HFFc6 (cell line): ENCODE results near the gene SLC7A8. TPM values are rescaled to one million over a fixed set of nuclear protein-coding genes. Genes with fewer than 3 reads are reported as not detected.

ENCODE experiments used
- DNase-seq: peaks from one replicate; pipeline ENCODE4 v3.0.0-alpha.2; 2018
- H3K27ac Mint-ChIP-seq: 2 replicates; pipeline ENCODE4 v1.8.0; 2020; ENCODE audit warnings: mild to moderate bottlenecking, mixed read lengths
- H3K27me3 Mint-ChIP-seq: 2 replicates; pipeline ENCODE4 v1.8.0; 2021; ENCODE audit warnings: mild to moderate bottlenecking, moderate library complexity, mixed read lengths; ENCODE audit not compliant: insufficient read depth
- H3K36me3 Mint-ChIP-seq: 2 replicates; pipeline ENCODE4 v1.8.0; 2021; ENCODE audit warnings: low read depth, mixed read lengths
- H3K4me1 Mint-ChIP-seq: 2 replicates; pipeline ENCODE4 v1.8.0; 2020; ENCODE audit warnings: low read depth, mixed read lengths
- H3K4me3 Mint-ChIP-seq: 2 replicates; pipeline ENCODE4 v1.8.0; 2020; ENCODE audit warnings: mild to moderate bottlenecking, moderate library complexity, mixed read lengths
- H3K9me3 Mint-ChIP-seq: 2 replicates; pipeline ENCODE4 v1.8.0; 2020; ENCODE audit warnings: mild to moderate bottlenecking, mixed read lengths
- total RNA-seq, 6 experiments: library from RNA; stranded (reverse); fragmentation: NEBNext Ultra II Directional; extraction: Animal tissue kit (Norgen Biotek cat#: 25700); gene quantifications; 2 replicates in 1 of 6; 3 replicates in 5 of 6; pipeline ENCODE4 v1.2.3, GENCODE V29; 2021
- TF ChIP-seq, protein P1 (sequence below): fragments of 200-600 bp; sonication (generic); IDR thresholded peaks from 2 replicates; pipeline ENCODE4 v1.5.0; 2021; ENCODE audit warnings: antibody characterized with exemption, mild to moderate bottlenecking

The SLC7A8 gene
- total RNA-seq, 6 experiments from 2014 or later = 13.0 to 24.2 (median 23.3) TPM

DNA sequence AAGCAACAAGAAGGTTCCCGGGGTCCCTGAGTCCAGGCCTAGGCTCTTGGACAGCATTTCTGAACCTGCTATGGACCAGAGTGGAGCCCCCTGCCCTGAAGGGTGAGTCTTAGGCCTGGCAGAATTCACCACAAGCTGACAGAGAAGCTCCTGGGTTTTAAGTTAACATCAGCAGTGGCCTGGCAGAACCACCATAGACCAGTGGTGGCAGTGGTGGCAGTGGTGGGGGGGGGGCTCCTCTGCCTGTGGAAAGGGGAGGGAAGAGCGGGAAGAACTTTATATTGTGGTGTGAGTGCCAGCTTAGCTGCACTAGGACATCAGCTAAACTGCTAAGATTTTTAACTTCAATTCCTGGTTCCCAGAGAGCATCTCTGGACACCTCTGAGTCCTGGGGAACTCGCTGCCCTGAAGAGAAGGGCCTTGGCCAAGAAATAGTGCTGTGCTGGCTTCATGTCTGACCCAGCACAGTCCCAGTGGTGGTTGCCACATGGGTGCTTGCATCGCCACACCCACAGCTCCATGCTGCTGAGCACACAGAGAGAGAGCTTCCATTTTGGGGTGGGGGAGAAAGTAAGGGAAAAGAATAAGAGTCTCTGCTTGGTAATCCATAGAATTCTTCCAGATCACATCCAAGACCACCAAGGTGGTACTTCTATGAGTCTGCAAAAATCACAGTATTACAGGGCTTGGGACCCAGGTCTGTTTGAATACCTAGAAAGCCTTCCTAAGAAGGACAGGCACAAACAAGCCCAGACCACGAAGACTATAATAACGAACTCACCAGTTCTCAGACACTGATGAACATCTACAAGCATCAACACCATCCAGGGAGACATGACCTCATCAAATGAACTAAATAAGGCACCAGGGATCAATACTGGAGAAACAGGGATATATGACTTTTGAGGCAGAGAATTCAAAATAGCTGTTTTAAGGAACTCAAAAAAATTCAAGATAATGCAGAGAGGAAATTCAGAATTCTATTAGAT is 33.9 kb upstream of the SLC7A8 start:
- DNase-seq = no peak
- Mint-ChIP-seq H3K4me3 (no peak overlapping the region), H3K27me3 (peaks cover 22% of the 10 kb centered on the region), H3K27ac (no peak overlapping the region), H3K36me3 (no peaks in the 10 kb centered on the region), H3K9me3 (peaks cover 14% of the 10 kb centered on the region), H3K4me1 (no peaks in the 10 kb centered on the region)
- TF ChIP-seq, protein P1, sequence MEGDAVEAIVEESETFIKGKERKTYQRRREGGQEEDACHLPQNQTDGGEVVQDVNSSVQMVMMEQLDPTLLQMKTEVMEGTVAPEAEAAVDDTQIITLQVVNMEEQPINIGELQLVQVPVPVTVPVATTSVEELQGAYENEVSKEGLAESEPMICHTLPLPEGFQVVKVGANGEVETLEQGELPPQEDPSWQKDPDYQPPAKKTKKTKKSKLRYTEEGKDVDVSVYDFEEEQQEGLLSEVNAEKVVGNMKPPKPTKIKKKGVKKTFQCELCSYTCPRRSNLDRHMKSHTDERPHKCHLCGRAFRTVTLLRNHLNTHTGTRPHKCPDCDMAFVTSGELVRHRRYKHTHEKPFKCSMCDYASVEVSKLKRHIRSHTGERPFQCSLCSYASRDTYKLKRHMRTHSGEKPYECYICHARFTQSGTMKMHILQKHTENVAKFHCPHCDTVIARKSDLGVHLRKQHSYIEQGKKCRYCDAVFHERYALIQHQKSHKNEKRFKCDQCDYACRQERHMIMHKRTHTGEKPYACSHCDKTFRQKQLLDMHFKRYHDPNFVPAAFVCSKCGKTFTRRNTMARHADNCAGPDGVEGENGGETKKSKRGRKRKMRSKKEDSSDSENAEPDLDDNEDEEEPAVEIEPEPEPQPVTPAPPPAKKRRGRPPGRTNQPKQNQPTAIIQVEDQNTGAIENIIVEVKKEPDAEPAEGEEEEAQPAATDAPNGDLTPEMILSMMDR = no peak

DNA sequence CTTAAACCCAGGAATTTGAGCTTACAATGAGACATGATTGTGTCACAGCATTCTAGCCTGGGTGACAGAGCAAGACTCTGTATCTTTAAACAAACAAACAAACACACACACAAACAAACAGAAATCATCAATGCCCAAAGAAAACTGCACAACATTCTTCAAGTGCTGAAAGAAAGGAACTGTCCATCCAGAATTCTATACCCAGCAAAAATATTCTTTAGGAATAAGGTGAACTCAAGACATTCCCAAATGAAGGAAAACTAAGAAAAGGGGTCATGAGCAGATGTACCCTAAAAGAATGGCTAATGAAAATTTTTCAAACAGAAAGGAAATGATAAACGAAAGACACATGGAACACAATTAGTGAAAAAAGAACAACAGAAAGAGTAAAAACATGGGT is 32.0 kb upstream of the SLC7A8 start:
- Mint-ChIP-seq H3K9me3 (peaks cover 14% of the 10 kb centered on the region), H3K27me3 (peaks cover 13% of the 10 kb centered on the region), H3K27ac (no peak overlapping the region), H3K4me3 (no peak overlapping the region), H3K36me3 (no peaks in the 10 kb centered on the region), H3K4me1 (no peaks in the 10 kb centered on the region; the same call in 1 of the 2 replicates)
- DNase-seq = no peak
- TF ChIP-seq, protein P1 = no peak

DNA sequence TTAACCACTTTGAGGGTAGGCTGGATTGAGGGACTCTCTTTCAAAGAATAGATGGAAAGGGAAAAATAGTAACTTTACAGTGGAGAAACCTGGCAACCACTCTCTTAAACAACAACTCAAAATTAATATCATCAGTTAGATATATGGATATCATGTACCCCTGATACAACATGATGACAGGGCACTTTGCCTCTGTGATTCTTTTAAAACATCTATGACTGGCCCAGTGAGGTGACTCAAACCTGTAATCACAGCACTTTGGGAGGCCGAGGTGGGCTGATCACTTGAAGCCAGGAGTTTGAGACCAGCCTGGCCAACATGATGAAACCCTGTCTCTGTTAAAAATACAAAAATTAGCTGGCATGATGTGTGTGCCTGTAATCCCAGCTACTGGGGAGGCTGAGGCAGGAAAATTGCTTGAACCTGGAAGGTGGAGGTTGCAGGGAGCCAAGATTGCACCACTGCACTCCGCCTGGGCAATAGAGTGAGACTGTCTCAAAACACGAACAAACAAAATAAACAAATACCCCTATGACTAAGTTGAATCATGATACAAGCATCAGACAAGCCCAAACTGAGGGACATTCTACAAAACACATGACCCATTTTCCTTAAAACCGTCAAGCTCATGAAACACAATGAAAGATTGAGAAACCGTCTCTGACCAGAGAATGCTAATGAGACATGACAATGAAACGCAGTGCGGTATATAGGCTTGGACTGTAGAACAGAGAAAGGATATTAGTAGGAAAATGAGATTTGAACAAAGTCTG is 26.4 kb upstream of the SLC7A8 start:
- Mint-ChIP-seq H3K4me3 (no peak overlapping the region), H3K4me1 (peaks cover 11% of the 10 kb centered on the region), H3K27me3 (peaks cover 19% of the 10 kb centered on the region), H3K27ac (no peak overlapping the region), H3K9me3 (peaks cover under 1% of the 10 kb centered on the region; the same call in 1 of the 2 replicates), H3K36me3 (no peaks in the 10 kb centered on the region)
- TF ChIP-seq, protein P1 = no peak
- peak; percentile 11 for DNase-seq

- H3K9me3 Mint-ChIP-seq = no peaks in the 10 kb centered on the region
- peaks cover 11% of the 10 kb centered on the region for H3K4me1 Mint-ChIP-seq
- DNase-seq = no peak
- no peak overlapping the region for H3K4me3 Mint-ChIP-seq
- H3K36me3 Mint-ChIP-seq = no peaks in the 10 kb centered on the region
- H3K27me3 Mint-ChIP-seq = peaks cover 25% of the 10 kb centered on the region
- TF ChIP-seq, protein P1 = no peak
- no peak overlapping the region for H3K27ac Mint-ChIP-seq
Observed at GRCh38 chr14:23208324-23208723, 24.9 kb upstream of the SLC7A8 start.

DNA sequence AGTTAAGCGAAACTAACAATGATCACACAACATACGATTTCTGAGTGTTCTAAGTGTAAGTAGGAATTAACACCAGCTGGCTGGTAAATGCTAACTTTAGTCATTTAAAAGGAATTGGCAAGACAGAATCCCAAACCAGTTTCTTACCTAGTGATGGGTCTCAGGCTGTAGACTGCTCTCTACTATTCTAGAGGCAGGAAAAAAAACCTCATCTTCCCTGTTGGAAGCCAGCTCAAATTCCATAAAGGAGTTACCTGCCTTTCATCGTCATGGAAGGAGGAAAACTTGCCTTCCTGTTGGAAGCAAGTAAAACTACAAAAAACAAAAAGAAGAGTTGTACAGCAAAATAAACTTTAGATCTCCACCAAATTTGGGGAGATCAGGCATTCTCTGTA is 23.7 kb upstream of the SLC7A8 start:
- no peaks in the 10 kb centered on the region for H3K36me3 Mint-ChIP-seq
- peaks cover 22% of the 10 kb centered on the region for H3K27me3 Mint-ChIP-seq
- no peak overlapping the region for H3K4me3 Mint-ChIP-seq
- no peak overlapping the region for H3K27ac Mint-ChIP-seq
- H3K9me3 Mint-ChIP-seq = no peaks in the 10 kb centered on the region
- no peak for DNase-seq
- peaks cover 11% of the 10 kb centered on the region for H3K4me1 Mint-ChIP-seq
- TF ChIP-seq, protein P1 = no peak
